HG02870 (cell line): ENCODE data around the gene GLDN.

ENCODE experiments used
- ATAC-seq: cut with Tn5 transposase; IDR thresholded peaks from one replicate; pipeline ENCODE4 v1.9.1; 2021; ENCODE audit warnings: mild to moderate bottlenecking, moderate library complexity; ENCODE audit not compliant: unreplicated experiment

GLDN gene

GRCh38 chr15:51322621-51323296, 18.7 kb upstream of the GLDN start:
- ATAC-seq: no peak

- ATAC-seq: no peak
Measured at GRCh38 chr15:51323749-51324148, 17.7 kb upstream of the GLDN start.

DNA sequence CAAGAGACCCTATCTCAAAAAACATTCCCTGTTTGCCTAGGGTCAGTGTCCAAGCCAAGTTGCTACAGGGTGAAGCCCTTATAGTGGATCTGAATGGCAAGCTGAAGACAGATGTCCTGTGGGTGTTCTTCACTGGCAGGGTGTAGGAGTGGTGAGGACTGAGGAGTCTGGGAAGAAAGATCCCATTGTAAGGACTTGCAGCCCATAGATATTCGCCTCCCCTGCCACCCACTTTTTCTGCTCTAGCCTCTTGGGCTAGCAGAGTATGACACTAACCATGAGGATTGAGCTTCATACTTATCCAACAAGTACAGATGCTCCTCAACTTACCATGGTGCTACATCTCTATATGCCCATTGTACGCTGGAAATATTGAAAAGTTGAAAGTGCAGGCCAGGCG, 16.3 kb upstream of the GLDN start:
- no peak for ATAC-seq

DNA sequence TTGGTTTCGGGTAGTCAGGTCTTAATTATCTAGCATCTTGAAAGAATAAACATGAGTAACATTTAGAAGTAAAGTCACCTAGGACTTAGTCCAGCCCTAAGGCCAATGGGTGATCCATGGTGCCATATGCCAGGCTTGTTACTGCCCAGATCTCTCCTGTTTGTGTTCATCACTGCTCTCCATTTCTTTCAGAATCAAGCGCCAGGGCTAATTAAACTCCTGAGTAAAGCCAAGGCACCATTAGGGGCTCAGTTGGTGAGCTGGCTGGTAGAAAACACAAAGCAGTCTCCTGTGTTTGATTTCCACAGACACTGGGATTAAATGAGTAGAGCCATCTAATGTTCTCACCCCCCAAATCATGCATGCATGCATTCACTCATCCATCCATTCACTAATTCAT, 14.4 kb upstream of the GLDN start:
- ATAC-seq: no peak

DNA sequence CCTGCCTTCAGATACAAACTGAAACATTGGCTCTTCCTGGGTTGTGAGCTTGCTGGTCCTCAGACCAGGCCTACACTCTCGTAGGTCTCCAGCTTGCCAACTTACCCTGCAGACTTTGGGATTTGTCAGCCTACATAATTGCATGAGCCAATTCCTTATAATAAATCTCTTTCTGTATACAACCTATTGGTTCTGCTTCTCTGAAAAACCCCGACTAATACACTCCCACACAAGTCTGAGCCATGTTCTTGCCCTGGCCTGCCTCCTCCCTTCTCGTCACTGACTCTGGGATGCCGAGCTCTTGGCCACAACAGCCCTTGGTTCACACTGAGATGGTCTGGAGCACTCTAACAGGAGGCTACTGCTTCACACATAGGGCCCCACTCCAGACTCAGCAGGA, 12.5 kb upstream of the GLDN start:
- no peak for ATAC-seq

DNA sequence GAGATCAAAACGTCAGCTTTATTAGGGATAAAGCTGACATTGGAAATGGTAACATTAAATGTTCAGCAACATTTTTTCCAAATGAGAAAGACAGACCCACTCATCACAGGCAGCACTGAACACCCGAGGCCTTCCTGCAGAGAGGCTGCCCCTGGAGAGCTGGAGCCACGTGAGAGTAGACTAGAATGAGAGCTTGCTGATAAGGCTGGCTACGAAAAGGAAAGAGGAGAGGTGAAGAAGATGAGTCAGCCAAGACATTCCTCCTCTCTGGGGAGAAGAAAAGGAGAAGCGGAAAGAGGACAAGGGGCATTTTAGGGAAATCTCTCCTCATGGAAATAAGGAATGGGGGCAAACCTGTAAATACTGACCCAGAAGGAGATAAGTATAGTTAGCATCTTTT, 10.3 kb upstream of the GLDN start:
- no peak for ATAC-seq

DNA sequence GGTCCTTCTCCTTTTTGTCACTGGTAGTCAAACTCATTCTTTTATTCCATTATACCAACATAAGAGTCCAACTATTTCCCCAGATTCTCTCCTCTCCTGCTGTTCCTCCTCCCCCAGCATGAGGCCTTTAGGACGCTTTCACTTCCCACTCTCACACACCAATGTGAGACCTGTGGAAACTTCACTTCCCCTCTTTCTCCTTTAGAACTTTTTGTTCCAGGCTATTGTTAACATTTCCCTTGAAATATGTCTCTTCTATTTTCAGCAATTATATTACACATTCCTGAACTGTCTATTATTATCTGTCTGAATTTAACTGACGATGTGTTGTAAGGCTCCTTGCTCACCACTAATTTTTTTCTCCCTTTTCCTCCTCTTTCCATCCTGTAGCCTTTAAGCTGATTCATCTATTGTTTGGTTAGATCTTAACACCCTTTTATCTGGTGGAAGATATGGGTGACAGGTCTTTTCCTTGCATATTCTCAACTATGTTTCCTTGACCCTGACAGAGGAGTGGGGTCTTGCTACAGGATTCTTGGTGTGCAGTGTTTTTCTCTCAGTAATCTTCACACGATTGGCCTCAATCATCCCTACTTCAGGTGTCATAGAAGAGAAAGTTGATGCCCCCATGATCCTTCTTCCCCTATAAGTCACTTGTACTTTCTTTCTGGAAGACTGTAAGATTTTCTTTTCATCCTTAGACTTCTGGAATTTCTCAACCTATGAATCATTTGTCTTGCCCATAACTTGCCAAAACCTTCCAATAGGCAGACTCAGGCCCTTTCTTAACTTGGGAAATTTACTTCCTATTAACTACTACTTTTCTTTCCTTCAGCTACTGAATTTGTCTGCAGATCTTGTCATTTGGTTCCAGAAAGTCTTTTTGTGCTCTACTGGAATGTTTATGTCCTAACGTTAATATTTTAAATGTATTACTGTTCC, 9.0 kb upstream of the GLDN start:
- ATAC-seq: no peak

GRCh38 chr15:51333571-51333970, 7.9 kb upstream of the GLDN start:
- no peak for ATAC-seq

GRCh38 chr15:51334011-51334451, 7.4 kb upstream of the GLDN start:
- ATAC-seq: no peak

GRCh38 chr15:51335087-51335486, 6.4 kb upstream of the GLDN start:
- no peak for ATAC-seq

DNA sequence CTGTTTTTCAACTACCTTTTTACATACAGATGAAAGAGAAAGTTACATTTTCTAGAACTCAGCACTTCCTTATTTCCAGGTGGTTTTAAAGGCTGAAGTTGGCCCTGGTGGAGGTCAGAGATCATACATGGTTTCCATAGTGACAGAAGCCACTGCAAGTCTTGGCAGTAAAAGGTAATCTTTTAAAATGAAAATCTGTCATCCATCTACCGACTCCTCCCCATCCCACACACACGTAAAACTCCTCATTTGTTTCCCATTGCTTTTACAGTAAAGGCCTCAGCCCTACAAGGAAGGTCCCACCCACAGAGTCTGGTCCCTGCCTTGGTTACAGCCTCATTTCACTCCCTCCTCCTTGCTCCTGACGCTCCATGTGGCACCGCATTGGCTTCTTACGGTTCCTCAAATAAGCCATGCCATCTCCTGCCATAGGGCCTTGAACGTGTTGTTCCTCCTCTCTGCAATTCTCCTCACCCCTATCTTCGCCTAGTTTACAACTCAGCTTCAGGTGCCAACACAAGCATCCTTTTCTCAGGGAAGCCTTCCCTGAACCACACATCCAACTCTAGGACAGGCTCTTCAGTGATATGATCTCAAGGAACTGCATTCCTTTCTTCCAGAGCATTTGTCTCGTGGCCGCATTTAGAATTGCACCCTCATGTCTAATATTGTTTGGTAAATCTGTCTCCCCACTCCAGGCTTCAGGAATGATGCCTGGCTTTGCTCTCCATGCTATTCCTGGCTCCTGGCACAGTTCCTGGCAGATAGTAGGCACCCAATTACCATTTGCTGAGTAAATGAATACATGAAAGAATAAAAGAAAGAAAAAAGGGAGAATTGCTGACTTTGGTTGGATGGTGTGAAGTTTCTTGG, 5.7 kb upstream of the GLDN start:
- ATAC-seq: peak; percentile 90

GRCh38 chr15:51338496-51338895, 3.0 kb upstream of the GLDN start, which contains the start of gene CYP19A1:
Gene CYP19A1 (minus strand): TSS chr15:51338596. CDS start chr15:51242912, 95,684 bp downstream.
- no peak for ATAC-seq

DNA sequence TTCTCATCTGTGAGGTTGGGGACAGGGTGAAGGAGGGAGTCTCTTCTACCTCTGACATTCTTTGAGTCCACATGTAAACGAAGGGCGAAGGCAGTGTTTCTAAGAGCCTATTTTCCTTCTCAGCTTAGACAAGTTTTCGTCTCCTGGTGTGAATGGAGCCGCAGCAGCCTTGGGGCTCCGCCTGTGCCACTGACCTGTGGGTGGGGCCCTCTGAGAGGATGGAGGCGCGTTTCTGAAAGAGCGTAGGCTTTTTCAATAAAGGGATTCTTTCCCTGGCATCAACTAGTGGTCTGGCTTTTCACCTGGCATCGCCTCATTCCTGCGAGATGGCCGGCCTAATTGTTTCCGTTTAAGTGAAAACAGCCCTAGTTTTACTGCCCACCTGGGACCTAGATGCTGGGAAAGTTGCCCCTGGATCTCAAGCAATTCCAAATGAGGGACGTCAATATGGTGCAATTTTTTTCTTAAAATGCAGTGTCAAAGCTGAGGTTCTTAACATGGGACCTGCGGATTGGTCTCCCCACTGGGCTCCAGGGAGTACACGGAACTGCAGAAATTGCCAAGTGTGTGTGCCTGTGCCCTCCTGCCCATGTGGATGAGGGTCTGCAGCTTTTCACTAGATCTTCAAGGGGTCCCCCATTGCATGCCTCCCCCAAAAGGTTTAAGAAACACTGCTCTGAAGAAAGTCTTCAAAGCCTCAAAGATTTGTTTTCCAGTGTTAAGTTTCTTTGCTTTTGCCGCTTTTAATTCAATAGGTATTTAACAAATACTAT, 958 bp downstream of the GLDN start:
- no peak for ATAC-seq

DNA sequence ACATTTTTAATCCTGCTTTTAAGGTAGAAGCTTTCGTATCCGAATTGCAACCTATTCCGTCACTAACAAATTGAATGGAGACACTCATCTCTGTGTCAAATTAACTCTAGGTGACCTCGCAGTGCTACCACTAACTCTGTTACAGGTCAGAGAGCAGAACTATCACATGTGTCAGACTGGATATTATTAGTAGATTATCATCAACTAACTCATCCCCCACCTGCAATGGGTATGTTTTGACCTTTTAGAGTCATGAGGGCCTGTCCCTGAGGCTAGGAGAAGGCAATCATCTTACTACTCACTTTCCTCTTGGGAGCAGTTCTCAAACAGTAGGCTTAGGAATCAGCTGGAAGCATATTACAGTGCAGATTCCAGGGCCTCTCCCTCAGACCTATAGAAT, 2.0 kb downstream of the GLDN start:
- no peak for ATAC-seq

- no peak for ATAC-seq
Measured at GRCh38 chr15:51346136-51346535, 4.7 kb downstream of the GLDN start.

DNA sequence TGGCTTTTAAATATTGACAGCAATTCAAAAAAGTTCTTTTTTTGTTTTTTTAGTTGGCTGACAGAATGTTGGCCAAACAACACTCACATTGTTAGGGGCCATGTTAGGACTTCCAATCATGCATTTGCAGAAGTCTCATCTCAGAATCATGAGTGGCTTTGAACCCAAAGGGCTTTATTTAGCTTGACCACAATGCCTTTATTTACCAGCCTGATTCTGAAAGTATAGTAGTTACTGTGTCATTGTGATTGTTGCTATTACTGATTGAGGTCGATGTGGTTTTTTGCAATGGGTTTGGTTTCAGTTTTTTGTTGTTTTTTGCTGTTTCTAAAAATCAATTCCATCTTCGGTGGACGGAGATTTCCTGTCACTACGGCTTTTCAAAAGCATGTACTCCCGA, 7.2 kb downstream of the GLDN start:
- peak; percentile 99 for ATAC-seq

DNA sequence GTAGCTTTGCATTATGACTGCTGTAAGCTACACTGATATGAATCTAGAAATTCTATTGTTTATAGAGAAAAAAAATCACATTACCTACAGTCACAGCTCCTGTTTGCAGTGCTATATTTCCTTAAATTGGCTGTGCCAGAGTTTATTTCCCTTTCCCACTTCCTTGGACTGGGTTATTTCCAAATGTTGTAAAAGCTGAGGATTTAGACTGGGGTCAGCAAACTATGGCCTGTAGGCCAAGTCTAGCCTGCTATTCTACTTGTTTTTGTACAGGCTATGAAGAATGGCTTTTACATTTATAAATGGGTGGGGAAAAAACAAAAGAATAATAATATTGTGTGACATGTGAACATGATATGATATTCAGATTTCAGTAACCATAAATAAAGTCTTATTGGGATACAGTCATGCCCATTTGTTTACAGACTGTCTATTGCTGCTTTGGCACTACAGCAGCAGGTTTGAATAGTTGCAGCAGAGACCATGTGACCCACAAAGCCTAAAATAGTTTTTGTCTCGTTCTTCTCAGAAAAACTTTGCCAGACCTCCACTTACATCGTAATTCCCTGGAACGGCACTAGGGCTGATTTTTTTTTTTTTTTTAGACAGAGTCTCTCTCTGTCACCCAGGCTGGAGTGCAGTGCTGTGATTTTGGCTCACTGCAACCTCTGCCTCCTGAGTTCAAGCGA, 7.8 kb downstream of the GLDN start:
- ATAC-seq: no peak

- no peak for ATAC-seq
Measured at GRCh38 chr15:51350723-51351122, 9.3 kb downstream of the GLDN start.

GRCh38 chr15:51353976-51354375, 12.5 kb downstream of the GLDN start:
- ATAC-seq: no peak

GRCh38 chr15:51355096-51355495, 13.6 kb downstream of the GLDN start:
- no peak for ATAC-seq
